Osteocyte (in vitro differentiated cells): Measurements from ENCODE around the gene SRXN1. TPM values are rescaled to one million over a fixed set of nuclear protein-coding genes. Genes with fewer than 3 reads are reported as not detected.
A peak's percentile ranks its signal among the peaks of the same experiment; 100 is the strongest.

ENCODE experiments used
- DNase-seq: peaks from one replicate; pipeline ENCODE4 v3.0.0; 2021; ENCODE audit warnings: mixed read lengths; ENCODE audit not compliant: unreplicated experiment; ENCODE audit errors: extremely low spot score
- H3K27ac Mint-ChIP-seq: one replicate; pipeline ENCODE4 v1.8.0; 2021; ENCODE audit warnings: mild to moderate bottlenecking, mixed read lengths; ENCODE audit not compliant: unreplicated experiment
- H3K27me3 Mint-ChIP-seq: one replicate; pipeline ENCODE4 v1.8.0; 2021; ENCODE audit warnings: mixed read lengths; ENCODE audit not compliant: unreplicated experiment
- H3K36me3 Mint-ChIP-seq: one replicate; pipeline ENCODE4 v1.8.0; 2021; ENCODE audit warnings: mixed read lengths; ENCODE audit not compliant: unreplicated experiment
- H3K4me1 Mint-ChIP-seq: one replicate; pipeline ENCODE4 v1.8.0; 2021; ENCODE audit warnings: mixed read lengths; ENCODE audit not compliant: unreplicated experiment
- H3K4me3 Mint-ChIP-seq: one replicate; pipeline ENCODE4 v1.8.0; 2021; ENCODE audit warnings: mild to moderate bottlenecking, moderate library complexity, mixed read lengths; ENCODE audit not compliant: unreplicated experiment
- H3K9me3 Mint-ChIP-seq: one replicate; pipeline ENCODE4 v1.8.0; 2021; ENCODE audit warnings: mixed read lengths; ENCODE audit not compliant: unreplicated experiment
- CTCF ChIP-seq: fragments of 200-600 bp; sonication (generic); IDR thresholded peaks from 2 replicates; pipeline ENCODE4 v1.5.0; 2021; ENCODE audit warnings: antibody characterized with exemption, mild to moderate bottlenecking, moderate library complexity
- total RNA-seq: library from RNA; stranded (reverse); gene quantifications from 2 replicates; pipeline ENCODE4 v1.2.1, GENCODE V29; 2021

Gene SRXN1
- total RNA-seq, 1 donor from 2014 or later: 14.3 TPM

GRCh38 chr20:618980-619379 is 34.0 kb downstream of the SRXN1 start:
- peaks cover 8% of the 10 kb centered on the region for H3K9me3 Mint-ChIP-seq
- peaks cover 43% of the 10 kb centered on the region for H3K27me3 Mint-ChIP-seq
- H3K4me1 Mint-ChIP-seq: no peaks in the 10 kb centered on the region
- no peak overlapping the region for H3K4me3 Mint-ChIP-seq
- H3K27ac Mint-ChIP-seq: no peak overlapping the region
- no peaks in the 10 kb centered on the region for H3K36me3 Mint-ChIP-seq
- no peak for DNase-seq
- TF ChIP-seq CTCF: no peak

- no peak overlapping the region for H3K4me3 Mint-ChIP-seq
- H3K9me3 Mint-ChIP-seq: peaks cover 8% of the 10 kb centered on the region
- H3K27me3 Mint-ChIP-seq: peaks cover 43% of the 10 kb centered on the region
- H3K27ac Mint-ChIP-seq: no peak overlapping the region
- H3K36me3 Mint-ChIP-seq: no peaks in the 10 kb centered on the region
- DNase-seq: no peak
- no peaks in the 10 kb centered on the region for H3K4me1 Mint-ChIP-seq
- no peak for TF ChIP-seq CTCF
These were observed 34.9 kb downstream of the SRXN1 start for GRCh38 chr20:617934-618690.

- no peak overlapping the region for H3K4me3 Mint-ChIP-seq
- H3K9me3 Mint-ChIP-seq: peaks cover 8% of the 10 kb centered on the region
- DNase-seq: no peak
- no peak for TF ChIP-seq CTCF
- peaks cover 5% of the 10 kb centered on the region for H3K4me1 Mint-ChIP-seq
- peaks cover 56% of the 10 kb centered on the region for H3K27me3 Mint-ChIP-seq
- no peaks in the 10 kb centered on the region for H3K36me3 Mint-ChIP-seq
- no peak overlapping the region for H3K27ac Mint-ChIP-seq
These were observed 37.5 kb downstream of the SRXN1 start for GRCh38 chr20:615514-615913.

GRCh38 chr20:611843-612185 is 41.2 kb downstream of the SRXN1 start:
- DNase-seq: no peak
- H3K9me3 Mint-ChIP-seq: no peaks in the 10 kb centered on the region
- no peak for TF ChIP-seq CTCF
- peaks cover 57% of the 10 kb centered on the region for H3K27me3 Mint-ChIP-seq
- H3K27ac Mint-ChIP-seq: no peak overlapping the region
- H3K4me1 Mint-ChIP-seq: peaks cover 6% of the 10 kb centered on the region
- H3K4me3 Mint-ChIP-seq: peak overlapping the region; percentile 32
- no peaks in the 10 kb centered on the region for H3K36me3 Mint-ChIP-seq

- no peak overlapping the region for H3K4me3 Mint-ChIP-seq
- H3K27me3 Mint-ChIP-seq: peaks cover 57% of the 10 kb centered on the region
- no peaks in the 10 kb centered on the region for H3K9me3 Mint-ChIP-seq
- no peak for TF ChIP-seq CTCF
- peaks cover 6% of the 10 kb centered on the region for H3K4me1 Mint-ChIP-seq
- no peak overlapping the region for H3K27ac Mint-ChIP-seq
- no peaks in the 10 kb centered on the region for H3K36me3 Mint-ChIP-seq
- DNase-seq: no peak
These were observed 41.8 kb downstream of the SRXN1 start for GRCh38 chr20:611047-611842.
